Heart left ventricle (tissue), 13 donors: ENCODE data around the gene QDPR.

Experiments
- POLR2A ChIP-seq, 2 donors: fragments of 450-650 bp; IDR thresholded peaks; one replicate each; pipeline ENCODE4 v1.6.1; 2017; ENCODE audit warnings: antibody characterized with exemption in 2 of 2, mild to moderate bottlenecking in 2 of 2, moderate library complexity in 2 of 2
- TF ChIP-seq, protein P1 (sequence below), 12 donors: fragments of 200-600 bp; sonication (generic) in 4 of 12; IDR thresholded peaks; one replicate each; pipeline versions ENCODE4 v1.5.0 to v1.8.0; 2018 to 2022; ENCODE audit warnings: antibody characterized with exemption in 12 of 12, mild to moderate bottlenecking in 5 of 12
- donor health status: ischemic (EF 13 %, LVEDD 7.1; RV severe dilation, severe dysfunction).
- donor health status: DM: no; HTN: yes; CAD: no.
- donor health status: DM: no; HTN: no; CAD: no.
- donor health status: ischemic (EF 25% LVEDD 6.9; RV normal size, moderate dysfunction).
- donor health status: ischemic (EF 25% LVEDD 5.7; RV mildly dilated, moderate dysfunction).
- donor health status: ischemic (EF 35%, LVEDD 5.7; RV mildly dilated, moderate dysfunction).
- donor health status: nonischemic (EF 11% LVEDD 7.7; RV severe dilation, severe dysfunction).
- donor health status: DM: yes; HTN: yes; CAD: no.
- donor health status: PGD.
- donor health status: ischemic (EF 29% LVEDD 5.4; RV normal size, mild dysfunction).
- donor health status: nonischemic (EF 23%, LVEDD 6.1; RV moderate dilation, normal function).

DNA sequence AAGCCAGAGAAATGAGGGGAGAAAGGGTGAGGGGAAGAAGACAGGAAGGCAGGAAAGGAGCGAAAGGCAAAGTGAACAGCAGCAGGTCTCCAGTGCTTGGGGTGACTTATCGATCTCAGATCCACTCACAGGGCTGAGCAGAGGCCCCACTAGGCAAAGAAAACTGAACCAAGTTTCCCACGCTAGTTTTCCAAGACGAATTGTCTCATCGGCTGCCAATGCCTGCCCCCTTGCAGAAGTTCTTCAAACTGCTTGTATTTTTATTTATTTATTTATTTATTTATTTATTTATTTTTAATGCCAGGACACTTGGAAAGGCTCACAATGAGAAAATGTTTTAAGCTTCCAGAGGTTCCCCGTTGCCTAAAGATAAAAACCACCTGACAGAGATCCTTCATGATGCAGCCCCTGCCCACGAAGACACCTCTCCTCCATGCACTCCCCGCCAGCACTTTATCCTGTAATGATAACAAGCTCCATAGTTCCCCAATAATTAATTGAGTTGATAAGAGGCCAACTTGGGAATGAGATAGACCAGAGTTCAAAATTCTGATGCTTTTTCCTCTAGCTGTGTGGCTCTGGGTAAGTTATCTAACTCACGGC, 43.2 kb downstream of the QDPR start:
- no peak for TF ChIP-seq POLR2A (IDR thresholded peaks at IDR 0.05)
- TF ChIP-seq, protein P1, sequence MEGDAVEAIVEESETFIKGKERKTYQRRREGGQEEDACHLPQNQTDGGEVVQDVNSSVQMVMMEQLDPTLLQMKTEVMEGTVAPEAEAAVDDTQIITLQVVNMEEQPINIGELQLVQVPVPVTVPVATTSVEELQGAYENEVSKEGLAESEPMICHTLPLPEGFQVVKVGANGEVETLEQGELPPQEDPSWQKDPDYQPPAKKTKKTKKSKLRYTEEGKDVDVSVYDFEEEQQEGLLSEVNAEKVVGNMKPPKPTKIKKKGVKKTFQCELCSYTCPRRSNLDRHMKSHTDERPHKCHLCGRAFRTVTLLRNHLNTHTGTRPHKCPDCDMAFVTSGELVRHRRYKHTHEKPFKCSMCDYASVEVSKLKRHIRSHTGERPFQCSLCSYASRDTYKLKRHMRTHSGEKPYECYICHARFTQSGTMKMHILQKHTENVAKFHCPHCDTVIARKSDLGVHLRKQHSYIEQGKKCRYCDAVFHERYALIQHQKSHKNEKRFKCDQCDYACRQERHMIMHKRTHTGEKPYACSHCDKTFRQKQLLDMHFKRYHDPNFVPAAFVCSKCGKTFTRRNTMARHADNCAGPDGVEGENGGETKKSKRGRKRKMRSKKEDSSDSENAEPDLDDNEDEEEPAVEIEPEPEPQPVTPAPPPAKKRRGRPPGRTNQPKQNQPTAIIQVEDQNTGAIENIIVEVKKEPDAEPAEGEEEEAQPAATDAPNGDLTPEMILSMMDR (IDR thresholded peaks at IDR 0.05) = peak; percentile 33 to 70 (median 54)
